MM.1S (cell line): ENCODE data around the gene PLCH1.

ENCODE experiments used
- DNase-seq: peaks from one replicate; pipeline ENCODE4 v3.0.0-alpha.2; 2015
- H2AFZ ChIP-seq: fragments of 300-600 bp; sonication (generic); 2 replicates; pipeline ENCODE4 v1.6.0; 2016; ENCODE audit warnings: antibody characterized with exemption, low read length
- H3F3A ChIP-seq: fragments of 300-600 bp; sonication (generic); 2 replicates; pipeline ENCODE4 v1.6.1; 2016; ENCODE audit warnings: mild to moderate bottlenecking, antibody characterized with exemption, low read length, moderate library complexity, mixed read lengths; ENCODE audit not compliant: insufficient read depth
- H3K27ac ChIP-seq: fragments of 300-600 bp; sonication (generic); 2 replicates; pipeline ENCODE4 v1.5.1; 2016; ENCODE audit warnings: mild to moderate bottlenecking, low read length
- H3K27me3 ChIP-seq: fragments of 300-600 bp; sonication (generic); replicated peaks from 2 replicates; pipeline ENCODE4 v1.6.0; 2016; ENCODE audit warnings: low read length; ENCODE audit not compliant: insufficient read depth
- H3K36me3 ChIP-seq: fragments of 300-600 bp; sonication (generic); replicated peaks from 2 replicates; pipeline ENCODE4 v1.6.1; 2016; ENCODE audit warnings: mild to moderate bottlenecking, low read length, mixed read lengths; ENCODE audit not compliant: insufficient read depth
- H3K4me1 ChIP-seq: fragments of 300-600 bp; sonication (generic); 2 replicates; pipeline ENCODE4 v1.6.1; 2016; ENCODE audit warnings: low read length, mixed read lengths
- H3K4me2 ChIP-seq: fragments of 300-600 bp; sonication (generic); 2 replicates; pipeline ENCODE4 v1.6.0; 2016; ENCODE audit warnings: low read depth, low read length
- H3K4me3 ChIP-seq: fragments of 300-600 bp; sonication (generic); 2 replicates; pipeline ENCODE4 v1.5.1; 2016; ENCODE audit warnings: low read length, mixed read lengths
- H3K79me2 ChIP-seq: fragments of 300-600 bp; sonication (generic); 2 replicates; pipeline ENCODE4 v1.6.1; 2016; ENCODE audit warnings: mixed run types, low read length, mixed read lengths
- H3K9ac ChIP-seq: fragments of 300-600 bp; sonication (generic); 2 replicates; pipeline ENCODE4 v1.6.1; 2016; ENCODE audit warnings: low read length, mixed read lengths
- H3K9me2 ChIP-seq: fragments of 300-600 bp; sonication (generic); replicated peaks from 2 replicates; pipeline ENCODE4 v1.6.1; 2016; ENCODE audit warnings: mild to moderate bottlenecking, low read length, mixed read lengths; ENCODE audit not compliant: insufficient read depth
- H3K9me3 ChIP-seq: fragments of 300-600 bp; sonication (generic); replicated peaks from 2 replicates; pipeline ENCODE4 v1.6.1; 2016; ENCODE audit warnings: mild to moderate bottlenecking, low read length, mixed read lengths; ENCODE audit not compliant: insufficient read depth
- H4K20me1 ChIP-seq: fragments of 300-600 bp; sonication (generic); 2 replicates; pipeline ENCODE4 v1.6.1; 2016; ENCODE audit warnings: mild to moderate bottlenecking, low read length, moderate library complexity, mixed read lengths; ENCODE audit not compliant: insufficient read depth
- CTCF ChIP-seq: fragments of 300-600 bp; sonication (generic); IDR thresholded peaks from 2 replicates; pipeline ENCODE4 v1.5.1; 2016; ENCODE audit warnings: antibody characterized with exemption, low read length, mixed read lengths
- EZH2 ChIP-seq: fragments of 300-600 bp; sonication (generic); optimal IDR thresholded peaks from 2 replicates; pipeline ENCODE3; 2017; ENCODE audit warnings: low read depth, mild to moderate bottlenecking, antibody characterized with exemption, low read length, mixed read lengths
- EZH2phosphoT487 ChIP-seq: fragments of 300-600 bp; sonication (generic); IDR thresholded peaks from 2 replicates; pipeline ENCODE4 v1.6.1; 2018; ENCODE audit warnings: antibody characterized with exemption, low read length

Gene PLCH1

GRCh38 chr3:155411500-155412223 is 333.2 kb downstream of the PLCH1 start:
- no peak for DNase-seq
- Histone ChIP-seq H2AFZ (no peak overlapping the region), H3K36me3 (no peaks in the 10 kb centered on the region), H3F3A (no peaks in the 10 kb centered on the region), H3K9me3 (no peaks in the 10 kb centered on the region), H3K4me2 (no peak overlapping the region), H3K27ac (no peak overlapping the region), H3K79me2 (no peaks in the 10 kb centered on the region), H3K27me3 (no peaks in the 10 kb centered on the region), H3K4me3 (no peak overlapping the region), H3K9ac (no peak overlapping the region), H3K4me1 (no peaks in the 10 kb centered on the region), H4K20me1 (no peaks in the 10 kb centered on the region), H3K9me2 (no peaks in the 10 kb centered on the region)
- TF ChIP-seq EZH2 (no peak), CTCF (no peak; the same call in 1 of the 2 replicates), EZH2phosphoT487 (no peak)

- Histone ChIP-seq H3K36me3 (no peaks in the 10 kb centered on the region), H2AFZ (no peak overlapping the region), H3K4me1 (no peaks in the 10 kb centered on the region), H3K4me3 (no peak overlapping the region), H3K79me2 (no peaks in the 10 kb centered on the region), H3F3A (no peaks in the 10 kb centered on the region), H3K4me2 (no peak overlapping the region), H4K20me1 (no peaks in the 10 kb centered on the region), H3K9me3 (no peaks in the 10 kb centered on the region), H3K27ac (no peak overlapping the region), H3K9ac (no peak overlapping the region), H3K9me2 (no peaks in the 10 kb centered on the region), H3K27me3 (no peaks in the 10 kb centered on the region)
- no peak for TF ChIP-seq CTCF
- no peak for TF ChIP-seq EZH2phosphoT487
- no peak for TF ChIP-seq EZH2
- DNase-seq, result no peak
Observed at GRCh38 chr3:155409336-155409735, 335.5 kb downstream of the PLCH1 start.

- no peak for TF ChIP-seq EZH2
- no peaks in the 10 kb centered on the region for H3K36me3 ChIP-seq
- no peak overlapping the region for H3K4me3 ChIP-seq
Observed at GRCh38 chr3:155407971-155408370, 336.9 kb downstream of the PLCH1 start.

GRCh38 chr3:155407331-155407730 is 337.5 kb downstream of the PLCH1 start:
- Histone ChIP-seq H3K27ac (no peak overlapping the region), H3K27me3 (no peaks in the 10 kb centered on the region), H3K9me2 (no peaks in the 10 kb centered on the region), H4K20me1 (no peaks in the 10 kb centered on the region), H3K4me1 (no peaks in the 10 kb centered on the region), H3K36me3 (no peaks in the 10 kb centered on the region), H3K79me2 (no peaks in the 10 kb centered on the region), H2AFZ (no peak overlapping the region), H3K9me3 (no peaks in the 10 kb centered on the region), H3K4me3 (no peak overlapping the region), H3F3A (no peaks in the 10 kb centered on the region), H3K9ac (no peak overlapping the region), H3K4me2 (no peak overlapping the region)
- DNase-seq, result no peak
- no peak for TF ChIP-seq CTCF
- no peak for TF ChIP-seq EZH2phosphoT487
- no peak for TF ChIP-seq EZH2

More at GRCh38 chr3:155407971-155408370, 336.9 kb downstream of the PLCH1 start:
- H3F3A ChIP-seq, result no peaks in the 10 kb centered on the region
- no peak for DNase-seq
- H3K79me2 ChIP-seq, result no peaks in the 10 kb centered on the region
- H4K20me1 ChIP-seq, result no peaks in the 10 kb centered on the region
- no peak overlapping the region for H3K4me2 ChIP-seq
- no peaks in the 10 kb centered on the region for H3K4me1 ChIP-seq
- no peak overlapping the region for H2AFZ ChIP-seq
- no peaks in the 10 kb centered on the region for H3K27me3 ChIP-seq
- no peaks in the 10 kb centered on the region for H3K9me2 ChIP-seq
- H3K9ac ChIP-seq, result no peak overlapping the region
- no peak overlapping the region for H3K27ac ChIP-seq
- H3K9me3 ChIP-seq, result no peaks in the 10 kb centered on the region
